D721Med (cell line): ENCODE measurements around the gene NRP2.

ENCODE experiments used
- DNase-seq: peaks from one replicate; pipeline ENCODE4 v3.0.0; 2011; ENCODE audit warnings: low spot score; ENCODE audit not compliant: insufficient read length
- FAIRE-seq: peaks from 2 replicates; lab custom pipeline; 2011; peaks lifted over from hg19 to GRCh38; lab: Jason Lieb, UNC
- TF ChIP-seq, protein P1 (sequence below): IDR thresholded peaks from 2 replicates; pipeline ENCODE4 v1.5.1; 2012; ENCODE audit warnings: mild to moderate bottlenecking, control low read depth; ENCODE audit not compliant: insufficient read depth; ENCODE audit errors: missing control alignments

NRP2 gene

DNA sequence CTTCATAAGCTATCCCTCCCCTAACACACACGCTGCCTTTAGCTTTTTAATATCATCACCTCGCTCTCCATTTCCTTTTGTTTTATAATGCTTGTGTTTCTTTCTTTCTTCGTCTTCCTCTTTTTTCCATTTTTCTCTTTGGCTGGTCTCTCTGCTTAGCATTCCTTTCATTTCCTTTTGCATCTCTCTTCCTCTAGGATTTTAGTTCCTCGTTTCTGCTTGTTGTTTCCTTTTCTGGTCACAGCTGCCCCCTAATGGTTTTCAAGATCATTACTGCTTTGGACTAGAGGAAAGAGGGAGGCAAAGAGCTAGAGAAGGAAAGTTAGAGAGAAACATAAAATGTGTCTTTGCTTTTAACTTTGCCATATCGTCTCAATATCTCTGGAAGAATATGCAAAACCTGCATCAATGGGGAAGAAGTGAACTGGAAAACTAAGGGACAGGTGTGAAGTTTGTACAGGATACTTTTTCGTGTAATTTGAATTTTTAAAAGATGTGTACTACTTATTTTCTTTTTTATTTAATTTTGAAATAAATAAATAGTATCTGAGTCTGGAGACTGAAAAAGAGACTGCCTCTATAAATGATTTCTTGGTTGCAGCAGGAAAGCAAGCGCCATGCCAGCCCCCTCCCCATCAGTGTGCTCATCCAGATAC, 6.3 kb upstream of the NRP2 start:
- TF ChIP-seq, protein P1, sequence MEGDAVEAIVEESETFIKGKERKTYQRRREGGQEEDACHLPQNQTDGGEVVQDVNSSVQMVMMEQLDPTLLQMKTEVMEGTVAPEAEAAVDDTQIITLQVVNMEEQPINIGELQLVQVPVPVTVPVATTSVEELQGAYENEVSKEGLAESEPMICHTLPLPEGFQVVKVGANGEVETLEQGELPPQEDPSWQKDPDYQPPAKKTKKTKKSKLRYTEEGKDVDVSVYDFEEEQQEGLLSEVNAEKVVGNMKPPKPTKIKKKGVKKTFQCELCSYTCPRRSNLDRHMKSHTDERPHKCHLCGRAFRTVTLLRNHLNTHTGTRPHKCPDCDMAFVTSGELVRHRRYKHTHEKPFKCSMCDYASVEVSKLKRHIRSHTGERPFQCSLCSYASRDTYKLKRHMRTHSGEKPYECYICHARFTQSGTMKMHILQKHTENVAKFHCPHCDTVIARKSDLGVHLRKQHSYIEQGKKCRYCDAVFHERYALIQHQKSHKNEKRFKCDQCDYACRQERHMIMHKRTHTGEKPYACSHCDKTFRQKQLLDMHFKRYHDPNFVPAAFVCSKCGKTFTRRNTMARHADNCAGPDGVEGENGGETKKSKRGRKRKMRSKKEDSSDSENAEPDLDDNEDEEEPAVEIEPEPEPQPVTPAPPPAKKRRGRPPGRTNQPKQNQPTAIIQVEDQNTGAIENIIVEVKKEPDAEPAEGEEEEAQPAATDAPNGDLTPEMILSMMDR: peak; percentile 98
- no peak for FAIRE-seq
- no peak for DNase-seq

DNA sequence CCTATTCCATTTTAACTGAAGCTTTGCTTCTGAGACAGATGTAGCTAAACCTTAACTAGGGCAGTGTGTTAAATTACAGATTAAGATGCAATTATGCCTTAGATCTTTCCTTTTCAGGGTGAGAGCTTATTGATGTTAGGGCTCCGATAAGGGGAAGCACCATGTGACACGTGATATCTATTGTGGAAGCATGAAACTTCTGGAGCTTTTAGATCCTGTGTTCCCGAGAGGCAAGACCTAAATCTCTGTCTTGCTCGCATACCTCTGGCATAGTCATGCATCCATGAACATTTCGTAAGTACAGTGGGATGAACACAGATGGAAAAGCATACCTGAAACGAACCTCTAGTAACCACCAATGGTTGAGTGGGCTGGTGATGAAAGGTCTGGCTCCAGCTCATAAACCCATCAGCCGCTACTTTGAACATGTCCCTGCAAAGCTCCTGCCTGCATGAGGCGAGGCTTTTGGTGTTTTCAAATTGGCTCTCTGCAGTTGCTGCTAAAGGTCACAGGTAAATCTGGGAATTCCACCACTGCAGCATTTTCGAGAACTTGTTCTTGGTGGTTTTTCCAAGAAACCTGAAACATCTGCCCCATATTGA, 3.7 kb upstream of the NRP2 start:
- no peak for DNase-seq
- no peak for FAIRE-seq
- TF ChIP-seq, protein P1: no peak

DNA sequence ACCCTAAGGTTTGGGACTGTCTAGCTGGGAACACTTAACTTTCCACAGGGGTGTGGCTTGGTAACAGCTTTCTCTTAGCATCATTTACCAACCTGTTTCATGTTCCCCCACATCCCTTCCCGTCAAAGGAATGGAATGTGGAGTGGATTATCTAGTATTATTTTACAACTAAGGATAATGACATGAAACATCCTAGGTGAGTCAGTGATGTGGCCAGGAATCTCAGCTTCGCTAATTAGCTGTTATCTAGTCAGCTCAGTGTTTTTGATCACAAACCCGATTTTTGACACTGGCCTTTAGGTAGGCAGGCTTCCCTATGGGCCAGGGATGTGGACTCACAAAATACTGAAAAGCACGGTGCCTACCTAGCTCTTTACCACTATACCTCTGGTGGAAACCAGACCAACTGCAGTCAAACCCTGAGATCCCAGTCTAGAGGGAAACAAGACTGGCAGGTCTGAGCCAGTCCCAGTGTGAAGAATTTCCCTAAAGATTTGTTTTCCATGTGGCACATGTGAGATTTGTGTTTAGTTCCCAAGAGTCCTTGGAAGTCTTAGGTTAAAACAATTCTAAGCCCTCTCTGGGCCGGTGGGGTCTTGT, 2.8 kb upstream of the NRP2 start:
- TF ChIP-seq, protein P1: no peak
- DNase-seq (no peak), FAIRE-seq (no peak)

DNA sequence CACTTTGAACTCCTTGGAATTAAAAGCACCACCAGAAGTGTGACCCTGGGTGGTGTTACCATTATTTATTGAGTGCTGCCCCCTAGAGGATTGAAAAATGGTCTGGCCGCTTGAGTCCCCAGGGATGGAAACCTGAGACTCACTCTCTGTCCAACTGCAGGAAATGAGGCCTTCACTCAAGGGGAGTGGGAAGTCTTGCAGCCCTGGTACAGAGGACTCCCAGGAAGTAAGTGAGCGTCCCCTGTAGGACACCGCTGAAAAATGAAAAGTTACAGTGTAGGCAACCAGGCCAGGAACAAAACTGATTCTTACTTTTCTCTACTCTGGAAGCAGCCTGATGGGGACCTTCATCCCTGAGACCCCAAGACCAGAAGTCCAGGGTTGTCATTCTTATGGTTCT, 2.2 kb upstream of the NRP2 start:
- DNase-seq (no peak), FAIRE-seq (no peak)
- TF ChIP-seq, protein P1: peak; percentile 53

DNA sequence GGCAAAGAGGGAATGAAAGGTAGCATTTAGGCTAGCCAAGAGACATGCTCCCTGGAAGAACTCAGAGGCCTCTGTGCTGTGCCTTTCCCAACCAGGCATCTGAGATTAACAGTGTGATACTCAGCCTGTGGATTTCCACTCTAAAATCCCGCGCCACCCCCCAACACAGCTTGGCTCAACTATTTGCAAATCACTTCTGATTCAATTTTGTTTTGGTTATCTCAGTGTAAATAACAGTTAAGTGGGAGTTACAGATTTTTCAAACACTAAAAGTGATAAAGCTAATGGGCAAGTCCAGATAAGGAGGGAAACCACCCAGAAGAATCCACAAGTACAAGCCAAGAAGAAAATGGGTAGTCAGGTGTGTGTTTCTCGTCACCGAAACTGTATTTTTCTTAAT, 1.4 kb upstream of the NRP2 start:
- FAIRE-seq: no peak
- TF ChIP-seq, protein P1: no peak
- DNase-seq: no peak

DNA sequence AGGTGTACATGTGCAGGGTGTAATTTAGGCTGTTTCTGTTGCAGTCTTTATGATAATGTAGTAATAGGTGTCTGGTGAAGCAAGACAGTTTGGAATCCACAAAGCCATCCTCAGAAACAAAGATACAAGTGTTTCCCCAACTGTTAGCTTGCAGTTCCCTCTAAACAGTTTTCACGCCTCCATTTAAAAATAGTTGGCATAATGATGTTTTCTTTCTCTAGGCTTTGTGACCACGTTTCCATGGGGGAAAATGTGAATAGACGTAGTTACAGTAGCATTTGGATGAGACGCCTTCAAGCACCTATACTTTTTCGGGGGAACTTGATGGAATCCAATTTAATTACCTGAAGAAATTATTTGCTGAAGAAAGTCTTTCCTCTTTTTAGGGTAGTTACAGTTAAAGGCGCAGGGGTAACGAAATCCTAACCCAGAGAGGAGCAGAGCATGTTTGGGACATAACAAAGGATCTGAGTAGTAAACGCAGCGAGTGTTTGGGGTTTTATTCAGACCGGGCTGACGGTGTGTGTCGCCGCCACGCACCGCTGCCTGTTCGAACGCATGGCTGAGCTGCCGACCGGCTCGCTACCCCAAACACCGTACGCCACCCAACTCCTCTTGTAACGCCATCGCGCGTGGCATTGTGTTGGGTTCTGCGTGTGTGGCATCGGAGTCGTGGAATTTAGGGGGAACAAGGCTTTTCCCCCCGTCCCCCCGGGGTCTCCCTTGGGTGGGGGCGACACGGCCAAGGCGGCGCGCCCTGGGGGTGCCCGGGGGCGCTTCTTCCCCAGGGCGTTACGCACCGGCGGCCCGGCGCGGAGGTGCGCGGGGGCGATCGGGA, 681 bp upstream of the NRP2 start:
- DNase-seq (no peak), FAIRE-seq (no peak)
- TF ChIP-seq, protein P1: no peak
